ENCODE measurements around the gene IQGAP2.

IQGAP2 gene

GRCh38 chr5:76683816-76684731, 281.0 kb downstream of the IQGAP2 start:
- peaks cover 52% of the 10 kb centered on the region for H3K36me3 Mint-ChIP-seq (ENCODE audit: low read depth)

GRCh38 chr5:76684756-76685519, 281.9 kb downstream of the IQGAP2 start:
- DNase-seq (ENCODE audit: low spot score) = no peak
- H3K36me3 Mint-ChIP-seq (ENCODE audit: low read depth) = peaks cover 51% of the 10 kb centered on the region
- no peak overlapping the region for H3K27ac Mint-ChIP-seq
- no peaks in the 10 kb centered on the region for H3K9me3 Mint-ChIP-seq
- H3K27me3 Mint-ChIP-seq (ENCODE audit: low read depth) = no peaks in the 10 kb centered on the region
- H3K4me1 Mint-ChIP-seq (ENCODE audit: low read depth) = peaks cover 9% of the 10 kb centered on the region
- no peak overlapping the region for H3K4me3 Mint-ChIP-seq

More at GRCh38 chr5:76683816-76684731, 281.0 kb downstream of the IQGAP2 start:
- no peak for DNase-seq (ENCODE audit: low spot score)
- H3K9me3 Mint-ChIP-seq = no peaks in the 10 kb centered on the region
- H3K27ac Mint-ChIP-seq = no peak overlapping the region
- no peaks in the 10 kb centered on the region for H3K27me3 Mint-ChIP-seq (ENCODE audit: low read depth)
- H3K4me3 Mint-ChIP-seq = no peak overlapping the region
- peaks cover 5% of the 10 kb centered on the region for H3K4me1 Mint-ChIP-seq (ENCODE audit: low read depth)

GRCh38 chr5:76685704-76686103, 282.6 kb downstream of the IQGAP2 start:
- no peak for DNase-seq (ENCODE audit: low spot score)
- no peak overlapping the region for H3K4me3 Mint-ChIP-seq
- peaks cover 50% of the 10 kb centered on the region for H3K36me3 Mint-ChIP-seq (ENCODE audit: low read depth)
- no peaks in the 10 kb centered on the region for H3K9me3 Mint-ChIP-seq
- H3K4me1 Mint-ChIP-seq (ENCODE audit: low read depth) = peaks cover 9% of the 10 kb centered on the region
- H3K27ac Mint-ChIP-seq = no peak overlapping the region
- no peaks in the 10 kb centered on the region for H3K27me3 Mint-ChIP-seq (ENCODE audit: low read depth)

GRCh38 chr5:76688212-76688611, 285.1 kb downstream of the IQGAP2 start:
- no peak for DNase-seq (ENCODE audit: low spot score)
- H3K27me3 Mint-ChIP-seq (ENCODE audit: low read depth) = no peaks in the 10 kb centered on the region
- no peak overlapping the region for H3K27ac Mint-ChIP-seq
- no peaks in the 10 kb centered on the region for H3K9me3 Mint-ChIP-seq
- H3K36me3 Mint-ChIP-seq (ENCODE audit: low read depth) = peaks cover 50% of the 10 kb centered on the region
- peaks cover 16% of the 10 kb centered on the region for H3K4me1 Mint-ChIP-seq (ENCODE audit: low read depth)
- no peak overlapping the region for H3K4me3 Mint-ChIP-seq

GRCh38 chr5:76688836-76689235, 285.8 kb downstream of the IQGAP2 start:
- Mint-ChIP-seq H3K27ac (no peak overlapping the region), H3K36me3 (ENCODE audit: low read depth) (peaks cover 46% of the 10 kb centered on the region), H3K4me3 (no peak overlapping the region), H3K27me3 (ENCODE audit: low read depth) (no peaks in the 10 kb centered on the region), H3K9me3 (no peaks in the 10 kb centered on the region), H3K4me1 (ENCODE audit: low read depth) (peaks cover 16% of the 10 kb centered on the region)
- DNase-seq (ENCODE audit: low spot score) = no peak

- Mint-ChIP-seq H3K27me3 (ENCODE audit: low read depth) (no peaks in the 10 kb centered on the region), H3K27ac (no peak overlapping the region), H3K4me3 (no peak overlapping the region), H3K9me3 (no peaks in the 10 kb centered on the region), H3K4me1 (ENCODE audit: low read depth) (peaks cover 16% of the 10 kb centered on the region), H3K36me3 (ENCODE audit: low read depth) (peaks cover 43% of the 10 kb centered on the region)
- DNase-seq (ENCODE audit: low spot score) = no peak
These were observed 286.4 kb downstream of the IQGAP2 start for GRCh38 chr5:76689321-76690036.

GRCh38 chr5:76690037-76690679, 287.1 kb downstream of the IQGAP2 start:
- Mint-ChIP-seq H3K4me1 (ENCODE audit: low read depth) (peaks cover 16% of the 10 kb centered on the region), H3K36me3 (ENCODE audit: low read depth) (peaks cover 44% of the 10 kb centered on the region), H3K9me3 (no peaks in the 10 kb centered on the region), H3K4me3 (no peak overlapping the region), H3K27me3 (ENCODE audit: low read depth) (no peaks in the 10 kb centered on the region), H3K27ac (no peak overlapping the region)
- DNase-seq (ENCODE audit: low spot score) = no peak

GRCh38 chr5:76690704-76691466, 287.8 kb downstream of the IQGAP2 start:
- peaks cover 46% of the 10 kb centered on the region for H3K36me3 Mint-ChIP-seq (ENCODE audit: low read depth)
- H3K4me1 Mint-ChIP-seq (ENCODE audit: low read depth) = peaks cover 16% of the 10 kb centered on the region
- H3K9me3 Mint-ChIP-seq = no peaks in the 10 kb centered on the region
- H3K4me3 Mint-ChIP-seq = no peak overlapping the region
- DNase-seq (ENCODE audit: low spot score) = no peak
- H3K27ac Mint-ChIP-seq = peak overlapping the region; percentile 39
- no peaks in the 10 kb centered on the region for H3K27me3 Mint-ChIP-seq (ENCODE audit: low read depth)

GRCh38 chr5:76691467-76692273, 288.6 kb downstream of the IQGAP2 start:
- H3K36me3 Mint-ChIP-seq (ENCODE audit: low read depth) = peaks cover 45% of the 10 kb centered on the region
- H3K4me1 Mint-ChIP-seq (ENCODE audit: low read depth) = peaks cover 19% of the 10 kb centered on the region
- H3K27ac Mint-ChIP-seq = peak overlapping the region; percentile 49
- DNase-seq (ENCODE audit: low spot score) = no peak
- H3K9me3 Mint-ChIP-seq = no peaks in the 10 kb centered on the region
- H3K27me3 Mint-ChIP-seq (ENCODE audit: low read depth) = no peaks in the 10 kb centered on the region
- H3K4me3 Mint-ChIP-seq = peak overlapping the region; percentile 32

- H3K27me3 Mint-ChIP-seq (ENCODE audit: low read depth) = no peaks in the 10 kb centered on the region
- no peak overlapping the region for H3K27ac Mint-ChIP-seq
- no peak for DNase-seq (ENCODE audit: low spot score)
- no peaks in the 10 kb centered on the region for H3K9me3 Mint-ChIP-seq
- H3K4me3 Mint-ChIP-seq = no peak overlapping the region
- peaks cover 43% of the 10 kb centered on the region for H3K36me3 Mint-ChIP-seq (ENCODE audit: low read depth)
- peaks cover 19% of the 10 kb centered on the region for H3K4me1 Mint-ChIP-seq (ENCODE audit: low read depth)
These were observed 289.1 kb downstream of the IQGAP2 start for GRCh38 chr5:76692274-76692540.

GRCh38 chr5:76692651-76693050, 289.6 kb downstream of the IQGAP2 start:
- Mint-ChIP-seq H3K27me3 (ENCODE audit: low read depth) (no peaks in the 10 kb centered on the region), H3K36me3 (ENCODE audit: low read depth) (peaks cover 45% of the 10 kb centered on the region), H3K27ac (no peak overlapping the region), H3K4me1 (ENCODE audit: low read depth) (peaks cover 19% of the 10 kb centered on the region), H3K4me3 (no peak overlapping the region), H3K9me3 (no peaks in the 10 kb centered on the region)
- DNase-seq (ENCODE audit: low spot score) = no peak

GRCh38 chr5:76693141-76693540, 290.1 kb downstream of the IQGAP2 start:
- H3K36me3 Mint-ChIP-seq (ENCODE audit: low read depth) = peaks cover 46% of the 10 kb centered on the region
- no peak for DNase-seq (ENCODE audit: low spot score)
- H3K27ac Mint-ChIP-seq = no peak overlapping the region
- H3K4me1 Mint-ChIP-seq (ENCODE audit: low read depth) = peaks cover 19% of the 10 kb centered on the region
- no peaks in the 10 kb centered on the region for H3K27me3 Mint-ChIP-seq (ENCODE audit: low read depth)
- no peaks in the 10 kb centered on the region for H3K9me3 Mint-ChIP-seq
- H3K4me3 Mint-ChIP-seq = no peak overlapping the region

Data from T-helper 2 cell treated with Interferon-gamma antibody and Interleukin-4, amounts not matched to agents 5 μg/mL and 100 μg/mL, for 36 hours (primary cell).